HFF-Myc (cell line): Measurements from ENCODE around the gene CRISP2.

Source experiments
- DNase-seq: peaks from one replicate; pipeline ENCODE4 v3.0.0-alpha.2; 2011; ENCODE audit warnings: low read depth; ENCODE audit errors: extremely low read depth
- H3K4me3 ChIP-seq: replicated peaks from 2 replicates; pipeline ENCODE4 v1.5.1; 2011; ENCODE audit warnings: low read depth, mild to moderate bottlenecking, control low read depth, low read length
- TF ChIP-seq, protein P1 (sequence below): IDR thresholded peaks from 2 replicates; pipeline ENCODE4 v1.5.1; 2012; ENCODE audit warnings: mild to moderate bottlenecking, low read depth, low read length, control low read depth; ENCODE audit errors: missing control alignments

CRISP2 gene

DNA sequence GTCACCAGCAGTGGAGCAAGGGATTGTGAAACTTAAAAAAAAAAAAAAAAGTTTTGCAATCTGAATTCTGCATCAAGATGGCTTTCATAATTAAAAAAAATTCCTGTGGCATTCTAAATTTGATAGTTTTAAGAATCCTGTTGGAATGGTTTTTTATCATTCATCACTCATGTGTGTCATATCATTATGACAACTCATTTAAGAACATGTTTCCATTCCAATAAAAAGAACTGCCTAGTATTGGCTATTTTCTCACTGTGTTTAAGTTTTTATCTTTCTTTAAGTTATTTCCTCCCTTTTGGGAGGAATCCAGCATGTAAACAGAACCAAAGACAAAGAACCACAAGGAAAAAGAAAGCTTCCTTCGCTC lies 50.5 kb downstream of the CRISP2 start:
- DNase-seq, result no peak
- no peak overlapping the region for H3K4me3 ChIP-seq
- TF ChIP-seq, protein P1, sequence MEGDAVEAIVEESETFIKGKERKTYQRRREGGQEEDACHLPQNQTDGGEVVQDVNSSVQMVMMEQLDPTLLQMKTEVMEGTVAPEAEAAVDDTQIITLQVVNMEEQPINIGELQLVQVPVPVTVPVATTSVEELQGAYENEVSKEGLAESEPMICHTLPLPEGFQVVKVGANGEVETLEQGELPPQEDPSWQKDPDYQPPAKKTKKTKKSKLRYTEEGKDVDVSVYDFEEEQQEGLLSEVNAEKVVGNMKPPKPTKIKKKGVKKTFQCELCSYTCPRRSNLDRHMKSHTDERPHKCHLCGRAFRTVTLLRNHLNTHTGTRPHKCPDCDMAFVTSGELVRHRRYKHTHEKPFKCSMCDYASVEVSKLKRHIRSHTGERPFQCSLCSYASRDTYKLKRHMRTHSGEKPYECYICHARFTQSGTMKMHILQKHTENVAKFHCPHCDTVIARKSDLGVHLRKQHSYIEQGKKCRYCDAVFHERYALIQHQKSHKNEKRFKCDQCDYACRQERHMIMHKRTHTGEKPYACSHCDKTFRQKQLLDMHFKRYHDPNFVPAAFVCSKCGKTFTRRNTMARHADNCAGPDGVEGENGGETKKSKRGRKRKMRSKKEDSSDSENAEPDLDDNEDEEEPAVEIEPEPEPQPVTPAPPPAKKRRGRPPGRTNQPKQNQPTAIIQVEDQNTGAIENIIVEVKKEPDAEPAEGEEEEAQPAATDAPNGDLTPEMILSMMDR, result no peak

DNA sequence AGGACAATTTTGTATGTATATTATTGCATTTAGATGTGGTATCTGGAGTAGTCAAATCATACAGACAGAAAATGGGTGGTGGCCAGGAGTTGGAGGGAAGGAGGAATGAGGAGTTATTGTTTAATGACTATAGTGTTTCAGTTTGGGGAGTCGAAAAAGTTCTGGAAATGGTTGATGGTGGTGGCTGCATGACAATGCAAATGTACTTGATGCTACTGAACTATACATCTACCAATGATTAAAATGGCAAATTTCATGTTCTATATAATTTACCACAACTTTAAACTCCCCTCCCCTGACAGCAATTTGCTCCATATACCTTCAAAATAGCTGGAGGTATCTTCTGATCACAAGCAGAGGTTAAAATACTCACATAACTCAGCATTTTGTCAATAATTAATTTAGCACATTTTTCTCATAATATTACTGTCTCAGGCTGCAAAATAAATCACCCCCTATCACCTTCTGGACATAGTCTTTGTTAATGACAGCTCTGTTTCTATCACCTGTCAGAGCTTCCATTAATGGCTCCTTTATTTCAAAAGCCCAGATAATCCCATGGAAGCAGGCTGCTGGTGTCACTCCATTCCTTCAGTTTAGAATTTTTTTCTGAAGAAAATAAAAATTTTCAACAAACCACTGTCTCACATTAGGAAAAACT lies 51.0 kb downstream of the CRISP2 start:
- DNase-seq, result no peak
- no peak overlapping the region for H3K4me3 ChIP-seq
- TF ChIP-seq, protein P1, result no peak

DNA sequence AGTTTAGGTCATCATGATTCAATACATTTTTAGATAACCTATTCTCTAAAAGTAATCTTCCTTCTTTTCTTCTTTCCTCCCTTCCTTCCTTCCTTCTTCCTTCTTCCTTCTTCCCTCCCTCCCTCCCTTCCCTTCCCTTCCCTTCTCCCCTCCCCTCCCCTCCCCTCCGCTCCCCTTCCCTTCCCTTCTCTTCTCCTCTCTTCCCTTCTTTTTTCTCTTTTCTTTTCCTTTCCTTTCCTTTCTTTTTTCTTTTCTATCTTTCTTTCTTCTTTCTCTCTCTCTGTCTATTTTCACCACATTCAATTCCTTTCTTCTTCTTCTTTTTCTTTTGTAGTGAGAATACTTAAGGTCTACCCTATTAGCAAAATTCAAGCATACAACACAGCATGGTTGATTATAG lies 59.4 kb downstream of the CRISP2 start:
- TF ChIP-seq, protein P1, result no peak
- DNase-seq, result no peak
- H3K4me3 ChIP-seq, result no peak overlapping the region

DNA sequence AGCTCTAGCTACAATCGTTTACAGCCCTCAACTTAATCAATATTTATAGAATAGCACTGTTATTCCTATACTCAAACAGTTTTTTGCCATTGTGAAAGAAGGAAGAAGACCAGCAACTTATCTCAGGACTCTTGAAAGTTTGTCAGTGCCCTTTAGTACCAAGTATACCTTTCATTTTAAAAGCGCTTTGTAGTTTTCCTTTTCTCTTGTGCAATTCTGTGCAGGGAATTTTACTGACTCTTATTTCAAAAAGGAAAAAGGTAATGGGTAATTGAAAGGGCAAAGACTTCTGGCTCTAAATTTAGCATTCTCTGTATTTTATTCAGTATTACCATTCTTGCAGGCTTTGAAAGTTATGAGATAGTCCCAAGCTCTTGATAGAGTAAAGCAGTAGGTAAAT lies 59.9 kb downstream of the CRISP2 start:
- DNase-seq, result no peak

DNA sequence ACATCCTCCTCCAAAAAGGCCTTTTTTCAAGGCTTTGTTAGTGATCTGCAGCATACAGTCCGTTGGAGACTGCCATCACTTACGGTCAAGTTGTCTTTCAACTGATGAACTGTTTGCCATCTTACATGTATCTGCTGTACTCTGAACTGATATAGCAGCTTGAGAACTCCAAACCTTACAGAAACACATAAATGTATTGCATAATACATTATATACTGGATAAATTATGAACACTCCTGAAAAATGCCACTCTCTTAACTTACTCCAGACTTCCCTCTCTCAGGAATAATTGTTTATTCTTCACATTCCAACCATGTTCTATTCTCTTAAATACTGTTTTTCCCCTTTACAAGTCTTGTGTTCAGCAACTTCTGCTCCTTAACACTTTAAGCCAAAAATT lies 62.1 kb downstream of the CRISP2 start:
- no peak for DNase-seq
- no peak overlapping the region for H3K4me3 ChIP-seq
- TF ChIP-seq, protein P1, result no peak

More for the DNA sequence above, 59.9 kb downstream of the CRISP2 start:
- TF ChIP-seq, protein P1, result no peak
- H3K4me3 ChIP-seq, result no peak overlapping the region

DNA sequence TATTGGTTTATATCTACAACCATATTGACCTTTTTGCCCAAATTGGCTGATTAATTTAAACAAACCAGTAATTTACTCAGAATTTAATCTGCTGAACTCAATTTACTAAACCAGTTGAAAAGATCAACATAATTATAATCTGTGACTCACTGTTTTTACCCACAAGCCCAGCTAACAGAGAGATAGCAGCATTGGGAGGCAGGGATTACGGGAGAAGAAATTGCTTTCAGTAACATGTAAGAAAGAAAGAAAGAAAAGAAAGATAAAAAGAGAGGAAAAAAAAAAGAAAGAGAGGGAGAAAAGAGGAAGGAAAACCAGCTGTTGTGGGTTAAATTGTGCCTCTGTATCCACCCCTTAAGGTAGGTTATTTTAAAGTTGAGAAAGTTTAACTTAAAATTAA lies 63.4 kb downstream of the CRISP2 start:
- DNase-seq, result no peak
- H3K4me3 ChIP-seq, result no peak overlapping the region
- TF ChIP-seq, protein P1, result no peak

DNA sequence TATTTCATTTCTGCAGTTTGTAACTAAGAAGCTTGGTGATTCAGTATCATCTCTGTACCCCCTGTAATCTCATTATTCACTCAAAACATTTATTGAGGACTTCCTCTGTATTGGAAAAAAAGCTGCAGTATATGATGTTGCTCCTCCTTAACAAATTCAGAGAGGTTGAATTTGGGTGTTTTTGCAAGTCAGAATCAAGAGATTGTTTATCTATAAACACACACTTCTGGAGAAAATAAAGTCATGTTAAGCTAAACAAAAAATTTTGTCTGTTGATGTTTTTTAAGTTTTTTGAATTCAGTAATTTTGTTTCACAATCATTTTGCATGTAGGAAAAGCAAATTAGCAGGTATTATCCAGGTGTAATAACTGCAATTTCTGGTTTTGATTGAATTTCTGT lies 65.3 kb downstream of the CRISP2 start:
- DNase-seq, result no peak
- TF ChIP-seq, protein P1, result no peak
- H3K4me3 ChIP-seq, result no peak overlapping the region
